HG02610 (cell line): Measurements from ENCODE around the gene IFT122.

ENCODE experiments used
- ATAC-seq: cut with Tn5 transposase; IDR thresholded peaks from one replicate; pipeline ENCODE4 v1.9.1; 2021; ENCODE audit warnings: mild to moderate bottlenecking, moderate library complexity; ENCODE audit not compliant: unreplicated experiment

The IFT122 gene

GRCh38 chr3:129555616-129556357 lies 115.8 kb downstream of the IFT122 start:
- ATAC-seq = no peak

DNA sequence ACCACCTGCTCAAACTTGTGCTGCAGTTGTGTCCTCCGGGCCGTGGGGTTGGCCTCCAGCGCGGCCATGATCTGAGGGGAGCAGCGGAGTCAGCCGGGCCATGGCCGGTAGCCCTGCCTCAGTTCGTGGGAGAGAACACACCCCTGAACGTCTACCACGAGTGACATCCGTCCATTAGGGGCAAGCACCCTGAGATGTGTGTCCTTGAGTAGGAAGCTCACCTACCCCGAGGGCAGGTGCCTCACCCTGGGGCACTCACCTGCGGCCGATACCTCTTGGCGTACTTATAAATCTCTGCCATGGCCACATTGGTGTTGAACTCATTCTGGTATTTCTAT lies 116.3 kb downstream of the IFT122 start:
- ATAC-seq = no peak

- ATAC-seq = no peak
Observed at GRCh38 chr3:129556890-129557547, 117.0 kb downstream of the IFT122 start.

GRCh38 chr3:129557548-129557894 lies 117.5 kb downstream of the IFT122 start:
- ATAC-seq = no peak

DNA sequence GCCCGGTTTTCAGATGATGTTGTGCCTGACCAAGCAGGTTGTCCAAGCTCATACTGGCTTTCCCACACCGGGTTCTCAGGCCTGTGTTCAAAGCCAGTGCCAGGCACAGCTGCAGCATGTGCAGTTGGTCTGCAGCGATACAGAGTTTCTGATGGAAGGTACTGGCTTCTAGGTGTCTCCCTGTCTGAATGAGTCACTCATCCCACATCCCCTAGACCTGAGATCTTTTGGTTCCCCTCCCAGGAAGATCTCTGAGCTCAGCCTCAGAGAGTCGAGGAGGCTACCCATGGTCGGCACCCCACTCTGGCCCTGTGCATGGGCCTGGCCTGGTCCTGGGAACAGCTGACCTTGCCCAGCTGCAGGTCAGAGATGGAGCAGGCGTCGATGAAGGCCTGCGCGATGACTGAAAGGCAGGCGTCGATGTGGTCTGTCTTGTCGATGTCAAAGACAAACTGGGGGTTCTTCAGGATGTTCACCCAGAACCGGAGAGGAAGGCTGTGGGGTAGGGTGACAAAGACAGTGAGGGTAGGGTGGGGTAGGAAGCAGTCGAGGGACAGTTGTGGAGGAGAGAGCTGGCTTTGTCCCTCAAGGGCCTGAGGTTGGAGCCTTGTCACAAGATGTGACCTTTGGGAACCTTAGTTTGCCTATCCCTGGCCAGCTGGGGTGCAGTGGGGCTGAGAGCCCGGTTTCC lies 118.2 kb downstream of the IFT122 start:
- ATAC-seq = no peak

DNA sequence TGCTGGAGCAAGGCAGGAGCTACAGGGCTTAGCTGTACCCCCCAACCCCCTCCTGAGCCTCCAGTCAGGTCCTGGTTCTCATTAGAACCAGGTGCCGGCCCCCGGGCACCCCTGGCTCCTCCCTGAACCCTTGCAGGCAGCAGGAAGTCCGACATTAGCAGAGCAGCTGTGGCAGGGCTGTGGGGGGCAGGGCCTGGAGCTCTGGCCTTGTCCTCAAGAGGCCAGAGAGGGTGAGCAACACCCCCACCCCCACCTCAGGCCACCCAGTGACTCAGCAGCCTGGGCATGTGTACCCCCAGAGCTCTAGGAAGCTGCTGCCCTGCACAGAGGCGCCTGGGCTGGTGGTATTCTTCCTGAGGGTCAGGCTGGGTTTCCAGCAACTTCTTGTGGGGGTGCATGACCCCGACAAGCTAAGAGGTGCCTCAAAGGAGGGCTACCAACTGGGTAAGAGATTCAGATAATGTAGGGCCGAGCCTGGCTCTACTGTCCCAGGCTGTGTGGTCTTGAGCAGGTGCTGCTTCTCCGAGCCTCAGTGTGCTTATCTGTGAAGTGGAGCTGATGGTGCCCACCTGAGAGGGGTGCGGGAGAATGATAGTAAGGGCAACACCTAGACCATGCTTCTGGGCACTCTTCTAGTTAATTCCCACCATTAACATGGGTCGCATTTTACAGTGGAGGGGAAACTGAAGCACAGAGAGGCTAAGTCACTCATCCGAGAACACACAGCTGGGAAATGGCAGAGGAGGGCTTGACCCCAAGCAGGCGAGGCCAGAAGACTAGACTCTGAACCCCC lies 118.9 kb downstream of the IFT122 start:
- ATAC-seq = no peak

GRCh38 chr3:129559565-129560079 lies 119.6 kb downstream of the IFT122 start:
- ATAC-seq = no peak

DNA sequence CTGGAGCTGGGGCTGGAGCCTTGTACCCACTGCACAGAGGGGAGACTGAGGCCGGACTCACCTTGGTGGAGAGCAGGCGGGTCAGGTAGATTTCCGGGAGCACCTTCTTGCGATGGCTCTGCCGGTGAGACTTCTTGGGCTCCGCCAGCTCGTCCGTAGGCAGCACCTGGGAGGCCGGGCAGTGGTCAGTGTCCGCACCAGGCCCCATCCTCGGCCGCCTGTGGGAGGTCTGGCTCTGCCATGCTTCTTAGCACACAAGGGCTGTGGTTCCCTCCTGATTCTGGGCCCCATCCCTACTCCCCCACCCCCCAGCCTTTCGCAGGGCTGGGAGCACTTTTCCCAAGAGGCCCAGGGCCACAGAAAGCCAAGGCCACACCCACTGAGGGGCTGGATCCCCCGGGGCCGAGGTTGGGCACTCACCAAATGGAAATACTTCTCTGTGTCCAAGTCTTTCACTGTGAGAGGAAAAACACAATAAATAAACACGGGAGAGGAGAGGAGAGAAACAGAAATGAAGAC lies 120.3 kb downstream of the IFT122 start:
- ATAC-seq = no peak

- ATAC-seq = no peak
Observed at GRCh38 chr3:129560911-129561594, 121.0 kb downstream of the IFT122 start.

DNA sequence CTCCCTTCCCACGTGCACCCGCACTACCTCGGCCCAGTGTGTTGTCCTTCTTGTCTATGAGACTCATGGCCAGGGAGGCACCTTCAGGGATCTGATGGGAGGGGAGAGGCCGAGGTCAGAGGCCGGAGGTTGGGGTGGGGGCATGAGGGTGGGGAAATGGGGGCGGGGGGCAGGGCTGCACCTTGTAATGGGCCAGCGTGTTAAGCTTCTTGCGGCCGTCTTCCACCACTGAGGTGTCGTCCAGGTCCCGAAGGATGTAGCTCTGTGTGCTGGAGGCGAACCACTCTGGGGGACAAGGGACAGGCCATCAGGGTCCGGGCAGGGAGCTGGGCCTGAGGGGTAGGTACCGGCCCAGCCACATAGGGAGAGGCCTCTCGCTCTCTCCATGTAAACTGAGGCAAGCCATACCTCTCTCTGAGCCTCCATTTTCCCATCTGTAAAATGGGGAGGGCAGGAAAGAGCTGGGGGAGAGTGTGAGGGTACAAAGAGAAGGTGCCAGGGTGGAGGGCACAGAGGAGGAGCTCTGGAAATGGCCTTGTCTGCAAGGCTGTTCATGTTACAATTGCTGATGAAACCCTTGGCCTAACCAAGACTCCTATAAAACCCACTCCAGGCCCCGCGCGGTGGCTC lies 121.7 kb downstream of the IFT122 start:
- ATAC-seq = no peak

- no peak for ATAC-seq
Observed at GRCh38 chr3:129562803-129563202, 122.8 kb downstream of the IFT122 start.

DNA sequence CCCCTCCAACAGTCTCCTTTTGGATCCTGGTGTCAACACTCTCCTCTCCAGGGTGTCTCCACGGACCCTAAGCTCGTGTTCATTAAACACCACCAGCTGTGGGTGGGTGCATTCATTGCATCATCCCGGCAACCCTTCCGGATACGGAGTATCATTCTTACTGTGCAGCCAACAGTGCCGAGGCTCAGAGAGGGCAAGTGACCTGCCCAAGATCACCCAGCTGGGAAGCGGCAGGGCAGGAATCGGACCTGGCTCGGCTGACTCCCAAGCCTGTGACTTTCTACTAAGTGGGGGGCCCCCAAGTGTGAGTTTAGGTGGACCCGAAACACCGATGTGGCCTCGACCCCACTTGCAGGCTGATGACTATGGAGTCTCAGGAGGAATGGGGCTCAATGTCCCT lies 123.3 kb downstream of the IFT122 start:
- ATAC-seq = no peak

GRCh38 chr3:129563850-129564535 lies 124.0 kb downstream of the IFT122 start:
- ATAC-seq = no peak

DNA sequence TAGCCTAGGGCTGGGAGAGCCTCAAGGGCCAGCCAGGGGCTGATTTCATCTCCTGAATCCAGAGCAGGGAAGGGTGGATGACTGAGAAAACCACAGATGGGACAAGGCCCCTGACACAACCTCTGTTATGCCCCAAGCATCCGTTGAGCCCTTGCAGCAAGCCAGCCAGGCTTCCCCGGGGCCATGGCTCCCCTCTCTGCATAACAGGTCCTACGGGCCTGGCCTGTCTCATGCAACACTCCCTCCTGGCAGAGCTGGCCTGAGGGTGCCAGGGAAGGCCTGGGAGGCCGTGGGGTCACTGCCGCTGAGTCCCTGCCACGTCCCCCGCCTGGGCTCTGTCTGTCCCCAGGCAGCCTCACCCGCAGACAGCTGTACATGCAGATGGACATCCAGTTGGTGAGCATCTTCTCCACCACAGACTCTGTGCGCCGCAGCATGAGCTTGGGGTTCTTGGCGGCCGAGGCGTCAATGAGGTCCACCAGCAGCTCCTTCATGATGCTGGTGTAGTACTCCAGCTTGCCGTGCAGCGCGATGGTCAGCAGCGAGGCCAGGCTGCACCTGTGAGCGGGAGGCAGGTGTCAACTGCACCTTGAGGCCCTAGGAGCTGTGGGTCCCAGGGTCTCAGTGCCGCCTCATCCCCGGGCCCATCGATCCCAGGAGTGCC lies 125.1 kb downstream of the IFT122 start:
- ATAC-seq = no peak

GRCh38 chr3:129565902-129566301 lies 125.9 kb downstream of the IFT122 start:
- ATAC-seq = no peak

DNA sequence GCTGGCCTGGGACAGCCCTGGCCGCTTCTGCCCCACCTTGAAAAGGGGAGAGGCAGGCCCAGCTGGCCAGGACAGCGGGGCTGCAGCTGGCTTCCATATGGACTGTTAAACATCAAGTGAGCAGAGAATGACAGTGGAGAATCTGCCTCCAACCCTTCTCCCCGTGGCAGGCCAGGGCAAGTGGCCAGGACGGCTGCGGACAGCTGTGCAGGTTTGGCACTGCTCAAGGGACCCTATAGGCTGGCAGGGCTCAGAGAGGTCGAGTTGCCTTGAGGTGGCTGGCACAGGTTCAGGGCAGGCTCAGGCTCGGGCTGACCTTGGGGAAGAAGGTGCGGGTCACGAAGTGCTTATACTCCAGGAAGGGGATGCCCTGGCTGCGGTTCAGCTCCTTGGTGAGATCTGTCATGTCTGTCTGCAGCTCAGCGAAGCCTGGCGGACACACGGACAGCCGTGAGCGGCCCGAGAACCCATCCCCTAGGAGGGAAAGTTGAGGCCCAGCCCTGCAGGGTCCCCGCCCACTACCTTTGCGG lies 127.2 kb downstream of the IFT122 start:
- no peak for ATAC-seq

DNA sequence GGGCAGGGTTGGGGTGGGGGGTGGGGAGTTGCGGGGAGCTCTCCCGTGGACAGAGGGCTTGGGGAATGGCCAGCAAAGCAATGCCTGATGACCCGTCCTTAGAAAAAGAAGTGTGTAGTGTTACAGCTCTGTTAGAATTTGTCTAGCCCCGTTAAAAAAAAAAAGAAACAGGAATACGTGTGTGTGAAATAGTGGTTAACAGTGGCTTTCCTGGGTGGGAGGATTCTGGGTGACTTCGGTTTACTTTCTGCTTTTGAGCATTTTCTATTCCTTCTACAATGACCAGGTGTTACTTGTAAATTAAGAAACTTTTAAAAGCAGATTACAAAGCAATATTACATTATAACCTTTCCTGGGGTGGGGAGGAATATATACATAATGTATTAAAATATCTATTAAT lies 127.9 kb downstream of the IFT122 start:
- no peak for ATAC-seq

DNA sequence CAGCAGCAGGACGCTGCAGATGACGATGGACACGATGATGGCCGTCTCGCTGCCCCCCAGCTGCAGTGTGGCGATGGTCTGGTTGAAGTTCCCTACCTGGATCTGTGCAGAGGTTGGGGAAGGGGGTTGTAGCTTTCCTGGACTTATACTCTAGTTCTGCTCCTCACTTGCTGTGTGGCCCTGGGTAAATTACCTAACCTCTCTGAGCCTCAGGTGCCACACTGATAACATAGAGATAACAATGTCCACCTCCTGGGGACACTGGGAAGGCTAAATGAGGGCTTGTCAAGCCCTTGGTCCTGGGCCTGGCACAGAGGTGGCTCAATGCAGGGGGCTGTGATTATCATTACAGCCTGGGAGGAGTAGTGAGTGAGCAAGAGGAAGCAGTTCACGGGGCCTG lies 129.8 kb downstream of the IFT122 start:
- no peak for ATAC-seq
